Measurements from ENCODE around the gene SH3BP2.
"Not testable (repeated sequence)": the region's sequence is repeated elsewhere in the genome, so short reads cannot be mapped to it uniquely, and the experiment has no call there.

Gene SH3BP2

DNA sequence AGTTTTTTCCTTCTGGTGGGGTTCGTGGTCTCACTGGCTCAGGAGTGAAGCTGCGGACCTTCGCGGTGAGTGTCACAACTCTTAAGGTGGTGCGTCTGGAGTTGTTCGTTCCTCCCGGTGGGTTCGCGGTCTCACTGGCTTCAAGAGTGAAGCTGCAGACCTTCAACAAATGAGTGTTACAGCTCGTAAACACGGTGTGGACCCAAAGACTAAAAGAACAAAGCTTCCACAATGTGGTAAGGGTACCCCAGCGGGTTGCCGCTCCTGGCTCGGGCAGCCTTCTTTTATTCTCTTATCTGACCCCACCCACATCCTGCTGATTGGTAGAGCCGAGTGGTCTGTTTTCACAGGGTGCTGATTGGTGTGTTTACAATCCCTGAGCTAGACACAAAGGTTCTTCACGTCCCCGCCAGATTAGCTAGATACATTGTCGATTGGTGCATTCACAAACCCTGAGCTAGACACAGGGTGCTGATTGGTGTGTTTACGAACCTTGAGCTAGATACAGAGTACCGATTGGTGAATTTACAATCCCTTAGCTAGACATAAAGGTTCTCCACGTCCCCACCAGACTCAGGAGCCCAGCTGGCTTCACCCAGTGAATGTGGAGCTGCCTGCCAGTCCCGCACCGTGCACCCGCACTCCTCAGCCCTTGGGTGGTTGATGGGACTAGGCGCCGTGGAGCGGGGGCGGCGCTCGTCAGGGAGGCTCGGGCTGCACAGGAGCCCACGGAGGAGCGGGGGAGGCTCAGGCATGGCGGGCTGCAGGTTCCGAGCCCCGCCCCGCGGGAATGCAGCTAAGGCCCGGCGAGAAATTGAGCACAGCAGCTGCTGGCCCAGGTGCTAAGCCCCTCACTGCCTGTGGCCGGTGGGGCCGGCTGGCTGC lies 30.2 kb upstream of the SH3BP2 start:
- not testable (repeated sequence) for DNase-seq (ENCODE audit: low read depth in 2 of 2)

DNA sequence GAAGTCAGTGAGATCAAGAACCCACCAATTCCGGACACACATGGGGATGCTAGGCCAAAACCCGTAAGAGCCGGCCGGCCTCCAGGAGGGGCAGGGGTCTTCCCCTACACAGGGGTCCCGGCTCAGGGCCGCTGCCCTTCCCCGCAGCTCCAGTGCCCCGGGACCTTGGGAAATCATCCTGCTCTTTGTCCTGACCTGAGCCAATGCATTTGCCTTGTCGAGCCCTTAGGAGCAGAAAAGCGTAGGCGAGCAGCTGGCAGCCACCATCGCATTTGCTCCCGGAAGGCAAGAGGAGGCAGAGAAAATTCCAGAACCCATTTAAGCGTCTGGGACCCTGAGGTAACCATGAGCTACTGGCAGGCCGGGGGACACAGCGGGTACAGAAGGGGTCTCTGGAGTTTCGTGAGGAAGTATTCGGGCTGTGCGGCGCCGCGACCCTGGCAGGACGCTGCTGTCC lies 29.3 kb upstream of the SH3BP2 start:
- no peak for DNase-seq (ENCODE audit: low read depth in 2 of 2)

GRCh38 chr4:2765832-2766526 lies 26.9 kb upstream of the SH3BP2 start:
- DNase-seq (ENCODE audit: low read depth in 2 of 2), result no peak

DNA sequence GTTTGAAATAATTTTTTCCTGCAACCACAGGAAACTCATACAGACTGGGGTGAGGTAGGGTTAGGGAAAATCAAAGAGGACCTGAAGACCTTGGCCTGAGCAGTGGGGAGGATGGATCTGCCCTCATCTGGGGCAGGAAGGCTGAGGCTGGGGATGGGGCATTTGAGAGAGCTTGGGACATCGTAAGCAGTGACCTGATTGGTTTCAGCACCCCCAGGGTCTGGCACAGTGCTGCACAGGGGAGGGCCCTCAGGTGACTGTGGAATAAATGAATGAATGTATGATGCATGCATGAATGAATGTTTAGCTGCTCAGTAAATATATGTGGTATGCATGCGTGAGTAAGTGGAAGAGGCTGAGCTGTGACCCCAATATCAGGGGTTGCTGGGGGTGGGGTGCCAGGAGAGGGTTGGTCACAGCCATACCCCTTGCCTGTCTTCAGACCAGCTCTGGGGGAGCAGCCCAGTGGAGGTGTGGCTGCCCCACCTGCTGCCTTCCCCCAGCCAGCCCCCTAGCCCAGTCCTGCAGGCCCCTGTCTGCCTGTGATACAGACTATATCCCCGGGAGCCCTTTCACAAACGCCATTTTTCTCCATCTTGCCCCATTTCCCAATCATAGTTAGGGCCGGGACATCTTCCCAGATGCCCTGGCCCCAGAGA lies 25.7 kb upstream of the SH3BP2 start:
- no peak for DNase-seq (ENCODE audit: low read depth in 2 of 2)

- DNase-seq (ENCODE audit: low read depth in 2 of 2), result no peak
These were observed 25.2 kb upstream of the SH3BP2 start for GRCh38 chr4:2767705-2768074.

GRCh38 chr4:2768124-2768523 lies 24.8 kb upstream of the SH3BP2 start:
- DNase-seq (ENCODE audit: low read depth in 2 of 2), result no peak

- no peak for DNase-seq (ENCODE audit: low read depth in 2 of 2)
These were observed 24.0 kb upstream of the SH3BP2 start for GRCh38 chr4:2768921-2769336.

GRCh38 chr4:2771264-2771663 lies 21.6 kb upstream of the SH3BP2 start:
- DNase-seq (ENCODE audit: low read depth in 2 of 2), result no peak

- DNase-seq (ENCODE audit: low read depth in 2 of 2), result not testable (repeated sequence)
These were observed 12.2 kb upstream of the SH3BP2 start for GRCh38 chr4:2780643-2781042.

DNA sequence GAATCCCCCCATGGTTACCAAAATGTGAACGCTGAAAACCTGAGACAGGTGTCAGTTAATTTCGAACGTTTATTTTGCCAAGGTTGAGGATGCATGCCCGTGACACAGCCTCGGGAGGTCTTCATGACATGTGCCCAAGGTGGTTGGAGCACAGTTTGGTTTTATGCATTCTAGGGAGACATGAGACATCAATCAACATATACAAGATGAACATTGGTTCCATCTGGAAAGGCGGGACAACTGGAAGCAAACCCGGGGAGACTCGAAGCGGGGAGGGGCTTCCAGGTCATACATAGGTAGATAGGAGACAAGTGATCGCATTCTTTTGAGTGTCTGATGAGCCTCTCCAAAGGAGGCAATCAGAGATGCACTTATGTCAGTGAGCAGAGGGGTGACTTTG lies 11.0 kb upstream of the SH3BP2 start:
- no peak for DNase-seq (ENCODE audit: low read depth in 2 of 2)

- DNase-seq (ENCODE audit: low read depth in 2 of 2), result no peak
These were observed 9.1 kb upstream of the SH3BP2 start for GRCh38 chr4:2783790-2784189.

DNA sequence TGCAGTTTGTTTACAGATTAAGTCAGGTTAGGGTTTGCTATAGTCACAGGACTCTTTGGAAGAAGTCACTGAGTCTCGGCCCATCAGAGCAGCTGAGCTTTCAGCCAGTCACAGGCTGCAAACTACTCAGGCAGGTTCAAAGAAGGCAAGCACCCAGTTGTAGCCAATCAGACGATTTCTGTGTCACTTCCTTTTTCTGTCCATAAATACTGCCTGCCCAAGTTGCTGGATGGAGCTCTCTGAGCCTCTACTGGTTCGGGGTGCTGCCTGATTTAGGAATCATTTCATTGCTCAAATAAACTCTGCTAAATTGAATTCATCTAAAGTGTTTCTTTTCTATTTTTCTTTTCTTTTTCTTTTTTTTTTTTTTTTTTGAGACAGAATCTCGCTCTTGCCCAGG lies 7.3 kb upstream of the SH3BP2 start:
- DNase-seq (ENCODE audit: low read depth in 2 of 2), result no peak

GRCh38 chr4:2786152-2786671 lies 6.7 kb upstream of the SH3BP2 start:
- DNase-seq (ENCODE audit: low read depth in 2 of 2), result peak; percentile 74 to 75

- DNase-seq (ENCODE audit: low read depth in 2 of 2), result no peak
These were observed 6.1 kb upstream of the SH3BP2 start for GRCh38 chr4:2786794-2787229.

- DNase-seq (ENCODE audit: low read depth in 2 of 2), result peak; percentile 56 to 69
These were observed 5.4 kb upstream of the SH3BP2 start for GRCh38 chr4:2787230-2788100.

DNA sequence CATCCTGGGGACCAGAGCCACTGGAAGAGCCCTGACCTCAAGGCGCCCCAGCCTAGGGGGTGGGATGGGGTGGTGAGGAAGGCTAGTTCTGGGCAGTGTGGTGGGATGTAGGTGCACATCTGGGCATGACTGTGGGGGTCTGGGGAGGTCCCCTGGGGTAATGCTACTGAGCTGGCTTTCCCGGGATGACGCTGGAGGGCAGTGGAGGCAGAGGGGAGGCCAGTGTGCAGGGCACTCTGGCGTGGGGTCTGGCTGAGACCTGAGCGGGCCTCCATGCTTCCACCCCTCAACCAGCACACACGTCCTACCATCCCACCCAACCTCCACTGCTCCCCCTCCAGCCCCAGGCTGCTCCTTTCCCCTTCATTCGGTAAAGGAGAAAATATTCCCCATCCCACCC lies 4.8 kb upstream of the SH3BP2 start:
- no peak for DNase-seq (ENCODE audit: low read depth in 2 of 2)

- DNase-seq (ENCODE audit: low read depth in 2 of 2), result no peak
These were observed 4.3 kb upstream of the SH3BP2 start for GRCh38 chr4:2788532-2789103.

- DNase-seq (ENCODE audit: low read depth in 2 of 2), result no peak
These were observed 3.5 kb upstream of the SH3BP2 start for GRCh38 chr4:2789351-2789750.

DNA sequence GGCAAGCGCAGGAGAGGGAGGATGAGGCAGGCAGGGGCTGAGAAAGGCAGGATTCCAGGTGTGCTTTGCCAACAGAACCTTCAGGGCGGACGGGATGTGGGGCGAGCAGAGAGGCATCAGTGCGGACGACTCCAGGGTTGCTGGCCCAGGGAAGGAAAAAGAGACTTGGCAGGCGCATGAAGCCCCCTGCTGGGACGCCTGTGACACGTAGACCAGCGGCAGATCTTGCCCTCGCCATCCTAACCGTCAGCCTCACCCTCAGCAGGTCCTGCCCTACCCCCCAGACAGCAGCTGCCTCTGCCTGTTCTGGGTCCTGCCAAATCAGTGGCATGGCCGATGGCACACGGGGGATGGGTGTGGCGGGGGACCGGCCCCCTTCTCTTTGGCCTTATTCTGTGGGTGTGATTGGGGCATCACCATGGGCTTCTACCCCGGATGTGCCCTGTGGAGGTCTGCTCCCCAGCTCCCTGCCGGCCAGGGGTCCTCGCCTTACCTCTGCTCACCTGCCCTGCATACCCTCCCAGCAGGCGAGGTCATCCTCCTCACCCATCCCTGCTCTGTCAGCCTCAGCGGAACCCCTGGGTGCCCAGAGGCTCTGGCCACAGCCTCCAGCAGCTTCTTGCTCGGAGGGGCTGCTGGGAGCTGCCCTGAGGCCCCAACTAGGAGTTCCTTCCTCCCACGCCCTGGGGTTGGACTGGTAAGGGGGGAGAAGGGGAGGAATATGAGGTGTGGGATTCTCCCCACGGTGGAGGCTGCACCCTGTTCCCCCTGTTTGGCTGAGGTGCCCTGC lies 2.9 kb upstream of the SH3BP2 start:
- DNase-seq (ENCODE audit: low read depth in 2 of 2), result no peak

All from activated CD8-positive, alpha-beta memory T cell treated with anti-CD3 and anti-CD28 coated beads for 4 hours (primary cell).